GM19324 (cell line): ENCODE measurements around the gene MED7.
A peak's percentile ranks its signal among the peaks of the same experiment; 100 is the strongest.

Experiments used
- ATAC-seq: cut with Tn5 transposase; IDR thresholded peaks from one replicate; pipeline ENCODE4 v1.9.1; 2021; ENCODE audit warnings: mild to moderate bottlenecking, moderate library complexity; ENCODE audit not compliant: unreplicated experiment, low FRiP score

The MED7 gene

DNA sequence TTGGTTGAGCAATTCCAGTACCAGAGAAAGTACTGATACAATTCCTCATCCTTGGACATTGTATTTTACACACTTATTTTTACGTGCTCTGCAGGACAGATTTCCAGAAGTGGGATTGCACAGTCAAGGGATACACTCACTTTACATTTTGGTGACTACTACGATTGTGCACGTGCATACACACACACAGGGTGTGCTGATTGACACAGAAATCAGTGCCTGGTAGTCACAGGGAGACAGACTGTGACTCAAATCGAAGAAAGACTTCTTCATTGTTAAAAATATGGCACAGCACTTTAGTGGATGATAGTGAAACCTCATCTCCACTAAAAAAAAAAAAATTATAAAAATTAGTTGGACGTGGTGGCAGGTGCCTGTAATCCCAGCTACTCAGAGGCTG, 21.9 kb upstream of the MED7 start:
- no peak for ATAC-seq

DNA sequence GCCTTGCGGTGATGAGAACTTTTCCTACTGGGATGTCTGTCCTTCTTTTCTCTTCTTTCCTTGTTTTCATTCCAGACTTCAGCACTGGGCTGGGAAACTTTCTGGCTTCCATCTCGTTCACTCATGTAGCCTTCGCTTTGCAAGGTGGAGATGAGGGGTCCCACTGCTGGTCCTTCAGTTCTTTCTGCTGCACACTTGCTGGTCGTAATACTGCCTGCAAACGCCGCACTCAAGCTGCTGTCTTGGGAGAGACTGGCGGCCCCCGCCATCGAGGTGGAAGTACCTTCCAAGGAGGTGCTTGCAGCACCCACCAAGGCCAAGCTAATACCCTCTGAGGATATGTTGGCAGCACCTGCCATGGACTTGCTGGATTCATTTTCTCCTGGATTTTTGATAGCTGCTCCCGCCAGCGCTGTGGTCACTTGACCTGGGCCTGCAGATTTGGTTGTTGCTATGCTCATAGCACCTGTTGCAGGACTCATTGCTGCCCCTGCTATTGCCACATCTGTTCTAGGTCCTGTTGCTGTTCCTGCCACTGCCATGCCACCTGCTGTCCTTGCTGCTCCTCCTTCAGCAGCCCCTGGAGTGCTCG, 20.4 kb upstream of the MED7 start:
- no peak for ATAC-seq

DNA sequence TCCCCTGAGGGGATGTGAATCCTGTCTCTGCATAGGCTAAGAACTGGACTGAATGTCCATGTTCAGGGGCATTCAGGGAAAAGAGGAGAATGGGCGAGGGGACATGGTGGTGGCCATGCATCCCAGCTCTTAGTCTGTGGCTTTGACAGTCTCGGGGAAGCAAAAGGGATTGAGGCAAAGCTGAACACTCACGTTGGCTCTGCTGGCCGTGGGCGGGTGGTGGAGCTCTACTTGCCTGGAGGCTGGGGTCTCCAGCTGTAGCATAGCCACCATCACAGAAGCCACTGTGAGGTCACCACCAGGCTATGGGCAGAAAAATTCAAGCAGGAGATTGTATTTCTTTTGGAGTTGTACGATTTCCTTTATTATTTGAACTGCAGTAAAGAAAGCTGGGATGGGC, 19.3 kb upstream of the MED7 start:
- ATAC-seq, result no peak

DNA sequence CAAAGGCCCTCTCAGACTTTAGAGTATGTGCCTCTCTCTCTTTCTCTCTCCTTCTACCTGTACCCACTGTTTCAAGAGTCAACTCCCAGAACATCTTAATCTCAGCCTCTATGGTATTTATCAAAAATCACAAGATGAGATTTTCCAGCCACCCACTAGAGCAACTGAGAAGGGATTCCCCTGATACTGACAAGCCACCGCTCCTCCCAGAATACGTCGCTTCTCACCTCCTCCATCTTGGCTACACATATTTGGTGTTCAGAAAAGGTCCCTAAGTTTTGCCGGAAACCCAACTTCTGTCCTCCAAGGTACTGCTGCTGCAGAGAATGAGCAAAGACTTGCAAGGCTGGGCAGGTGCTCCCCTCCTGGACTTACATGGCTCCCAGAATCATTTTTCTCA, 17.3 kb upstream of the MED7 start:
- ATAC-seq, result no peak

DNA sequence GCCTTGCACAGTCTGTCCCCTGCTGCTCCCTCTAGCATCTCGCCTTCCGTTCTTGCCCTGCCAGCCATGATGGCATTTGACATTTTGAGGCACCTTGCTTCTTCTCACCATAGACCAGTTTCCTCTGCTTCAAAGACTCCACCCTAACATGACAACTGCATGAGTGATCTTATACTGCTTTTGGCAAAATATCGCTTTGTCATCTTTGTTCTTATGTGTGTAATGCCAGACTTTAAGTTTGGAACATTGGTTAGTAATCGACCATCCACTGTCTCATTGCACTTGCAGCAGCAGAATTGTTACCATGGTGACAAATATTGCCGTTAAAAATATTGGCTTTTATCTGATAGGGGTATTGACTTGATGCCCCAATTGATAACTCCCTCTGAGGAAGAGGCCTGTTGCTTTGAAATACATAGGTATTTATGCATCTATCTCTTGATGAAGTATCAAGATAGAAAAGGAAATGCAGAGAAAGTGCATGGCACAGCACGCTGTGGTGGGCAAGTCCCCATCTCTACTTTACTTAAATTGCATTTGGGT, 16.6 kb upstream of the MED7 start:
- ATAC-seq, result no peak

DNA sequence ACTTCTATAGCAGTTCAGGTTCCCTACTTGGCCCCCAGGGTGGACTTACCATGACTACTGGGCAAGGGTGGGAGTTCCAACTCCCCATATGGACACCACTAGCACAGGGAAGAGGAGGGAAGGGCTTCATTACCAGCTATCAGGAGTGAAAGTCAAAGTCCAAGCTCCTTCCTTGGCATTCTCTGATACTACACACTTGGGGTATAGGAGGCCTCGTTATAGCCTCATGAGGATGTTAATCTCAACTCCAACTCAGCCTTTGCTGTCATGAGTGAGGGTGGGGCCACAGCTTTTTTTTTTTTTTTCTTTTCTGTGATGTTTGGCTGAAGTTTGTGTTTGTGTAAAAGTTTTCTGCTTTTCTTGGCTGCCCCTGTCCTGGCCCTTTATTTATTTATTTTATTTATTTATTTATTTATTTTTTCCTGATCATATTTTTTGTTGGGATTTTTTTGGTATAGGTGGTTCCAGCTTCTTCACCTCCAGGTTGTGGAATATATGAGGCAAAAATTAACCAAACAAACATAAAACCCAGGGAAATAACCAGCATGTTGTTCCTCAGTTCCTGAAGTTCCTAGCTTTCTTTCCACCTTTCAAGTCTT, 14.7 kb upstream of the MED7 start:
- no peak for ATAC-seq

DNA sequence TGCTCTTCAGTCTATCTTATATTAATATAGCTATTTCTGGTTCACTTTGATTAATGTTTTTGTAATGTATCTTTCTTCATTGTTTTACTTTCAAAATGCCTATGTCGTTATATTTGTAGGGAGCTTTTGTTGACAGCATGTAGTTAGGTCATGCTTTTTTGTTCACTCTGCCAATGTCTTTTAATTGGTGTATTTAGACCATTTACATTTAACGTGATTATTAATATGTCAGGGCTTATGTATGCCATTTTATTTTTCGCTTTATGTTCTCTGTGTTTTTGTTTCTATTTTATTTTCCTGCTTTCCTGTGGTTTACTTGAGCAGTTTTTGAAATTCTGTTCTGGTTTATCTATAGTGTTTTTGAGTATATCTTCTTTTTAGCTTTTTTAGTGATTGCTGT, 12.6 kb upstream of the MED7 start:
- ATAC-seq, result no peak

DNA sequence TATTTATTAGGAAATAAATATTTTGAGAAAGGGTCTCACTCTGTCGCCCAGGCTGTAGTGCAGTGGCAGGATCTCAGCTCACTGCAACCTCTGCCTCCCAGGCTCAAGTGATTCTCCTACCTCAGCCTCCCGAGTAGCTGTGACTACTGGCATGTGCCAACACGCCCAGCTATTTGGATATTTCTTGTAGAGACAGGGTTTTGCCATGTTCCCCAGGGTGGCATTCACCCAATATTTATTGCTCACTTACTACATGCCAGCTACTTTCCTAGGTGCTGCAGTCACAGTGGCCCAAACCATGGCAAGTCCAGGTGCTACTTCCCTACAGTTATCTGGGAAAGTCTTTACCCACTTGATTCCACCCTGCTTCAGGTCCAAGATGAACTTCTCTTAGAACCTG, 8.3 kb upstream of the MED7 start:
- ATAC-seq, result no peak

DNA sequence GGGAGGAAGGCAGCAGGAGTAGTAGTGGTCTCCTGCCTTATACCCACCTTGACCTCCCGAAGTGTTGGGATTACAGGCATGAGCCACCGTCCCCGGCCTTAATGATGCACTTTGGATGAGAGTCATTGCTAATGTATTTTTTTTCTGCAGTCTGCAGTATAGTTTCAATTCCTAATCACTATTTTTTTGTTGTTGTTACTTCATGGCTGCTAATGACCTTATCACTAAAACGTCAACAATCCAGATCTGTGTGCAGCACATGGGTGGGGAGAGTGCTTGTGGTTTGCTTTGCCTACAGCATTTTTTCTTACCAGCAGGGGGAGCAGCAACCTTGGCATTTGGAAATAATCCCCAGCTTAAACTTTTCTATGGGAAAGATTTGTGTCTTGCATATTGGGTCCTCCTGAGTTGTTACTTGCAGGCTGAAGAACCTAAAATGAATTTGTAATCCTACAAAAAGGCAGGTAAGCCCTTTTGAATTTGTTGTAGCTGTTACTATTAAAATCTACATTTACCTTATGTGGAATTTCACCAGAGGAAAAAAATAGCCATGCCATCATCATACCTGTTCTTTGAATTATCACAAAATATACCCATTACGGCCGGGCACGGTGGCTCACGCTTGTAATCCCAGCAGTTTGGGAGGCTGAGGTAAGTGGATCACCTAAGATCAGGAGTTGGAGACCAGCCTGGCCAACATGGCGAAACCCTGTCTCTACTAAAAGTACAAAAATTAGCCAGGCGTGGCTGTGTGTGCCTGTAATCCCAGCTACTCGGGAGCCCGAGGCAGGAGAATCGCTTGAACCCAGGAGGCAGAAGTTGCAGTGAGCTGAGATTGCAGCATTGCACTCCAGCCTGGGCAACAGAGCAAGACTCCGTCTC, 6.3 kb upstream of the MED7 start:
- ATAC-seq, result no peak

DNA sequence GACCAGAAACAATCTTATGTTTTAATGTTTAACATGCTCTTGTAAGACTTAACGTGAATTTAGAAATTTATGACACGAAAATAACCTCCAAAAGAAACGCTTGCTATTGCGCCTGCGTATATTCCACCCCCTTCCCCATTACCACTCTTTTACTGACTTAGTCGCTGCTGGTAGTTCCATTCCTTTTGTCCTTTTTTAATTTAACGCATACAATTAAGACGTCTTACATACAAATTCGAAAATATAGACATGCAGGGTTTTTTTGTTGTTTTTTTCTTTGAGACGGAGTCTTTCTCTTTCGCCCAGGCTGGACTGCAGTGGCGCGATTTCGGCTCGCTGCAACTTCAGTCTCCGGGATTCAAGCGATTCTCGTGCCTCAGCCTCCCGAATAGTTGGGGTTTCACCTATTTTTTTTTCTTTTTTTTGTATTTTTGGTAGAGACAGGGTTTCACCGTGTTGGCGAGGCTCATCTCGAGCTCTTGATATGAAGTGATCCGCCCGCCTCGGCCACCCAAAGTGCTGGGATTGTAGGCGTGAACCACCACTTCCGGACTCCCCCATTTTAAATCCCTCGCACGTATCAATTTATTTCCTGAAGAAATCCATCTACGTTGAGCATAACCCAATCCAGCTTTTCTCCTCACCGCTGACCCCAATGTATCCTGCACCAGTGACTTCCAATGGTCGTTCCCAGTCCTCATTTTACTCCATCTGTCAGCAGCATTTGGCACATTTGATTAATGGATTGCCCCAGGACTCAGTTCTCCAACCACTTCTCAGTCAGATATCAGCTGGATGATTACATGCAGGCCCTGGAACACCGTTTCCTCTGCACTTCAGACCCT, 684 bp upstream of the MED7 start:
- ATAC-seq, result peak; percentile 53

DNA sequence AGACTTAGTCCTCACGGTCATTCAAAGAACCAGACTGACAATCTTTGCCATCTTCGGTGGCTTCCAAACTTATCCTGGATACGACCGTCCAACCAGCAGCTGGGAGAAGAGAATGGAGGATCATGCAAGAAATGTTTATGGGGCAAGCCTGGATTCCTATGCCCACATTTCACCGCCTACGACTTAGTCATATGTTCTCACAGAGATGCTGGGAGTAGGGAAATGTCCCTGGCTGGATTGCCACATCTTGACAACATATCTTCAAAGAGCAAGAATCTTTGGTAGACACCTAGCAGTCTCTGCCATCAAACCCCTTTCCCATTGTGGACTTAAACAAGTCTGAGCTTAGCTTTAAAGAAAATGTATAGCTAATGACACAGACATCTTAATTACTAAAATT, 5.0 kb downstream of the MED7 start:
- no peak for ATAC-seq

DNA sequence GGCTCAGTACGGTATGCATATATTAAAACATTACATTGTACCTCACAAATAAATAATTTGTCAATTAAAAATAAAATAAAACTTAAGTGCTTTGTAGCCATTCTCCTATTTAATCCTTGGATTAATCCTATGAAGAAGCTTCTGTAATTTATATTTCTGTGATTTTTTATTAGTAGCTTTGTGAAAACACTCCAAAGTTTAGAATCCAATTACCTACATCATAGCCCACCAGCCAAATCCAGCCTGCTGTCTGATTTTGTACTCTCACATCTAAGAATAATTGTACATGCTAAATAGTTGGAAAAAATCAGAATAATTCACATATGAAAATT, 10.4 kb downstream of the MED7 start:
- no peak for ATAC-seq

DNA sequence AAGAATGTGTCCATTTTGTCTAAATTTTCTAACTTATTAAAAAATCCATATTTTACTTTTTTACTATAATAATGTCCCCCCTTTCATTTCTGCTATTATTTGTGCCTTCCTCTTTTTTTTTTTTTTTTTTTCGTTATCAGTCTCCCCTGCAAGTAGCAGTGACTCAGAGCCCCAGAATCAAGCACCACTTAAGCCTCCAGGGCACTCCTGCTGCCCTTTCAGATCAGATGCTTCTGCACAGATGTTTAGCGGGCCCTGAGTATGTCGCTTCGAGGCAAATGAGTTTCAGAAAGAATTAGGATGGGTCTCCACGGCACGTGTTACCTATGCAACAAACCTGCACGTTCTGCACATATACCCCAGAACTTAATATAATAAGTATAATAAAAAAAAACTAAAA, 11.7 kb downstream of the MED7 start:
- no peak for ATAC-seq

DNA sequence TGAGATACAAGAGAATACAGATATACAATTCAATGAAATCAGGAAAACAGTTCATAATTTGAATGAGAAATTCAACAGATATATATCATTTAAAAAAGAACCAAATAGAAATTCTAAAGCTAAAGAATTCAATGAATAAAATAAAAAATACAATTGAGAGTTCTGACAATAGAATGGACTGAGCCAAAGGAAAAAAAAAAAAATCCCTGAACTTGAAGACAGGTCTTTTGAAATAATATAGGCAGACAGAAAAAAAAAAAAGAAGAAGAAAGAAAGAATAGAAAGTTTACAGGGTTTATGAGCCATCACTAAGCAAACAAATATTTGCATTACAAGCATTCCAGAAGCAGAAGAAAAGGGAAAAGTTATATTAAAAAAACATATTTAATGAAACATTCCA, 21.0 kb downstream of the MED7 start:
- no peak for ATAC-seq

DNA sequence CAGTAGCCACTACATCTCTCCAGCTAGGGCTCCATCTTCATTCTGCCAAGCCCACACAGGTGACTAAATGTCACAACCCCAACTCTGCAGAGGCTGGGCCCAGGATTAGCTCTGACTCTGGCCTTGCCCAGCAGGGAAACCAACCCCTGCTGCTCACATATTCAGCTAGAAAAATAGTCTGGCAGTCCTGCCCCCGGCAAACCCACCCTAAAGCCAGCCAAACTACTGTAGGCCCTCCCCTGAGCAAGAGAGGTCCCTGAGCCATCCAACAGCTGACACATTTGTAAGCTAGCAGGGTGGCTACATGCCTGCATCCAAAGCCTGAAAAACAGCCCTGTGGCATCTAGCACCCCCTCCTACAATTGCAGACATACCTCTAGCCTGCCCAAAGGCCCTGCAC, 22.6 kb downstream of the MED7 start:
- ATAC-seq, result no peak

DNA sequence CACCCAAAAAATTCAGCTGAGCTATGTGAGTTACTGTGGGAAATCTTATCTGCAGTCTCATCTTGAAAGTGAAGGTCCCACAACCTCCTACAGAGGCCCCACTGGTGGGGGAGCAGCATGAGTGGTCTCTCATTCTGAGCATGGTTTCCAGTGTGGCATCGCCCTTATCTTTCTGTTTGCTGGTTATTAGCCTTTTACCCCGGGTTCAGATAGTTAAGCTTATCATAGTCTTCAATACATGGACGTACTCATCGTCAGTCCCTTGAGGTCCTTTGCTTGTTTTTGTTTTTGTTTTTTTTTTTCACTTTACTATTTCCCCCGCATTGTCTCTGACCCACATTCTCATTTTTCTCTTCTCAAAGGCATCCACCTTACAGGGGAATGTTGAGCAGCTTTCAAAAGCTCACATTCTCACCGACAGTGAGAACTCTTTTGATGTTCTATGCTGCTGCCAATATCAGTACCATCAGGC, 26.1 kb downstream of the MED7 start:
- ATAC-seq, result peak; percentile 65

DNA sequence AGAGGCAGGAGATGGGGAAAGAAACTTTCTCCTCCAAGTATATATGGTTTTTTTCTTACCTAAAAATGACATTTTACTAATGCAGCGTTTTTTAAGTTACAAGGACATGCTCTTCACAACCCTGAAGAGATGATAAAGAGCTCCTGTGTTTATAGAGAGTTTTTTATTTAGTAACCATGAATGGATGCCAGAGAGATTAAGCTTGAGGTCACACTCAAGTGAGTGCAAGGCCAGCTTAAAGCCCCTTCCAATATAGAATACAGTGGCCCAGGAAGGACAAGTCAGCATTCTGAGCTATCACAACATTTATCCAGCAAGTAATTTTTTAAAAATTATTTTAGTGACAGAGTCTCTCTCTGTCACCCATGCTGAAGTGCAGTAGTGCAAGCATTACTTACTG, 27.2 kb downstream of the MED7 start:
- no peak for ATAC-seq

DNA sequence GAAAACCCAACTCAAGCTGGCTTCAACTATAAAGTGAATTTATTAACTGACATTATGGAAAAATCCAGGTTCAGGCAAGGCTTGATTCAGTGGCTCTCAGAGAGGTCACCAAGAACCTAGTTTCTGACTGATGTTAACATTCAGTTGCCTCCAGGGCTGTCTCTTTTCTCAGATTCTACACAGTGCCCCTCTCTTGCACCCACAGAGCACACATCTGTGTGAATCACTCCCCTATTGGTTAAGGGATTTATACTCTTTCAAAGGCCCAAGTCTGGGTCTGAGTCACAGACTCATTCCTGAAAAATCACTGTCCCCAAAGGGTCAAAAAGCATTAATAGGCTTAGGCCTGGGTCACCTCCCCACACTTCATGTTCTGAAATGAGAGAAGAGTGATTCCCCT, 27.7 kb downstream of the MED7 start:
- ATAC-seq, result no peak

DNA sequence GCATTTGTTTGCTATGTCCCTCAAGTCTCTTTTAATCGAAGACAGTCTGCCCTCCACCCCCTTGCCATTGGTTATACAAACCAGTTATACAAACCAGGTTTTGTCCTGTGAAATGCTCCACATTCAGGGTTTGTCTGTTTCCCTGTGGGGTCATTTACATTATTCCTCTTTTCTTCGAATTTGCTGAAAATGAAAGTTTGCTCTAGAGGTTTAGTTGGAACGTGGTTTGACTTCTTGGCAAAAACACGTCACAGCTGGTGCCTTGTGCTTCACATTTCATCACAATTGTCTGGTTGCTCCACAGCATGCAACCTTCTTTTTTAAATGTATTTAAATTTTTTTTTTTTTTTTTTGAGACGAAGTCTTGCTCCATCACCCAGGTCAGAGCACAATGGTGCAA, 29.7 kb downstream of the MED7 start:
- no peak for ATAC-seq

DNA sequence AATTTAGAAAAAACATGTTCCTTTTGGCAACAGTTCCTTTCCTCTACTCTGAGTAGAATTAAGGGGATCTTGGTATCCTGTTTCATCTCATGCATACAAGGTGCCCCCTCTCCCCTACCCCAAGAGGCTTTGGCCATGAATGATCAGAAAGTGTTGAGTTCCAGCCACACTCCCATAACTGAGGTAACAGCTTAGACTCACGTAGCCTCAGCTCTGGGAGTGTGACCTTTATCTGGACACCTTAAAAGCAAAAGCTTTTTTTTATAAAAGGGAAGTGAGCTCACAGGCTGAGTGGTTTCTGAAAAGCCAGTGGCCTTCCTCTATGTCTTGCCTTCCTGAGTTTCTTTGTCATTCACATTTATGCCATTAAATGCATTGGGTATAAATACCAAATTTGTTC, 32.9 kb downstream of the MED7 start:
- ATAC-seq, result peak; percentile 72

DNA sequence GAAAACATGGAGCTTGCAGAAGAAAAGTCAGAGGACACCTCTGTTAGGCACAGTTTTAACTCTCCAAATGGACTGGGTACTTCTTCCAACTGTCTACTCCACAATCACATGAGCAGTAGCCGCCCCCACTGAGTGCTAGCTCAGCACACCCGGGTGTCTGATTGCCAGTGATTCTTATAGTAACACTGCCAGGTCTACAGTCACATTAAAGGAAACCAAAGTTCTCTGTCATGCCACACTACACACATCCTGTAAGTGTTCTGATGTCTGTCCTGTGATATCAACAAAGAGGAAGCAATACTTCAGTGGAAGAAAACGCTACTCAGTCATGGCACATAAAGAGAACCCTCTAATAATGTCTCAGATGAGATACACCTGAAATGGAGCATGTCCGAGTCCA, 33.7 kb downstream of the MED7 start, which contains the start of gene HAVCR2:
Gene HAVCR2, minus strand, starts transcription at position 69 of the 400 bp plus-strand sequence. Its CDS starts 61 bp downstream, at position 8.
- ATAC-seq, result peak; percentile 76
